Uterus (tissue), 4 donors: ENCODE results near the gene NECAB2. TPM values are rescaled to one million over a fixed set of nuclear protein-coding genes. Genes with fewer than 3 reads are reported as not detected.

Experiments
- DNase-seq, 2 donors: peaks; one replicate each; pipeline ENCODE4 v3.0.0-alpha.2; 2019 to 2020
- H3K27ac ChIP-seq, 2 donors: fragments of 200-600 bp; sonication (generic); 1 replicate in 1 of 2; 2 replicates in 1 of 2; pipeline ENCODE4 v1.5.1; 2016 to 2018
- H3K27me3 ChIP-seq, 2 donors: fragments of 200-600 bp; sonication (generic); one replicate each; pipeline ENCODE4 v1.5.1; 2018 to 2019; ENCODE audit warnings: control low read depth in 1 of 2
- H3K36me3 ChIP-seq, 2 donors: fragments of 200-600 bp; sonication (generic); one replicate each; pipeline ENCODE4 v1.5.1; 2019; ENCODE audit warnings: control low read depth in 1 of 2
- H3K4me1 ChIP-seq, 2 donors: fragments of 200-600 bp; sonication (generic); one replicate each; pipeline ENCODE4 v1.5.1; 2018 to 2019; ENCODE audit warnings: control low read depth in 1 of 2
- H3K4me3 ChIP-seq, 2 donors: fragments of 200-600 bp; sonication (generic); 1 replicate in 1 of 2; 2 replicates in 1 of 2; pipeline ENCODE4 v1.5.1; 2018 to 2019; ENCODE audit warnings: mild to moderate bottlenecking in 1 of 2
- H3K9me3 ChIP-seq, 2 donors: fragments of 200-600 bp; sonication (generic); one replicate each; pipeline ENCODE4 v1.5.1; 2019; ENCODE audit warnings: control low read depth in 1 of 2
- POLR2A ChIP-seq, 2 donors: fragments of 450-650 bp; IDR thresholded peaks; one replicate each; pipeline ENCODE4 v1.6.1; 2016; ENCODE audit warnings: antibody characterized with exemption in 2 of 2, mild to moderate bottlenecking in 1 of 2, moderate library complexity in 1 of 2
- intact Hi-C: fragments of 100-400 bp; cut with DNase I; formaldehyde crosslinking; loops from one replicate; pipeline ENCODE4 v1.15.1; 2023; ENCODE audit warnings: low total_unique reads
- total RNA-seq, 4 donors: library from RNA; depleted of rRNA in 3 of 4; stranded (reverse); fragments of >200 nt in 3 of 4; gene quantifications; one replicate each; pipeline versions ENCODE4 v1.1.0 to v1.2.4, GENCODE V29; 2014 to 2023
- TF ChIP-seq, protein P1 (sequence below), 4 experiments: fragments of 200-600 bp in 2 of 4; fragments of 450-650 bp in 2 of 4; sonication (generic) in 2 of 4; IDR thresholded peaks; one replicate each; pipeline ENCODE4 v1.5.1; 2016 to 2019; ENCODE audit warnings: antibody characterized with exemption in 4 of 4, mild to moderate bottlenecking in 2 of 4, moderate library complexity in 1 of 4
- donor health status: DM: yes; HTN: yes; CAD: no.

Gene NECAB2
- total RNA-seq, 4 donors from 2014 or later = 1.1 to 1.4 TPM; not detected in 2

DNA sequence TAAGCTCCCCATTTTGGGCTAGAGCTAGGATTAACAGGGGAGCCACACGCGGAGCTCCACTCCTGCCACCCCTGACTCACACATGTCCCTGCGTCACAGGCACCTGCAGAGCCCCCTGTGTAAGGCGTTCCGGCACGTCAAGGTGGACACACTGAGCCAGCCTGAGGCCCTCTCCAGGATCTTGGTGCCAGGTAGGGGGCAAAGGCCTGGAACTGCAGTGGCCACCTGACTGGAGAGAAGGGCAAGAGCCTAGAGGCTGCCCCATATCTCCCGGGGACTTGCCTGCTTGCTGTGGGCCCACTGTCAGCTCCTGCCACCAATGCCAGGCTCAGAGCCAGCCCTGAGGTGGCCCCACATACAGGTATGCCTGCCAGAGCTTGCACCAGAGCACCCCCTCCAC, 33.7 kb downstream of the NECAB2 start:
- H3K27me3 ChIP-seq = no peaks in the 10 kb centered on the region
- no peak for DNase-seq
- no peaks in the 10 kb centered on the region for H3K36me3 ChIP-seq
- TF ChIP-seq, protein P1, sequence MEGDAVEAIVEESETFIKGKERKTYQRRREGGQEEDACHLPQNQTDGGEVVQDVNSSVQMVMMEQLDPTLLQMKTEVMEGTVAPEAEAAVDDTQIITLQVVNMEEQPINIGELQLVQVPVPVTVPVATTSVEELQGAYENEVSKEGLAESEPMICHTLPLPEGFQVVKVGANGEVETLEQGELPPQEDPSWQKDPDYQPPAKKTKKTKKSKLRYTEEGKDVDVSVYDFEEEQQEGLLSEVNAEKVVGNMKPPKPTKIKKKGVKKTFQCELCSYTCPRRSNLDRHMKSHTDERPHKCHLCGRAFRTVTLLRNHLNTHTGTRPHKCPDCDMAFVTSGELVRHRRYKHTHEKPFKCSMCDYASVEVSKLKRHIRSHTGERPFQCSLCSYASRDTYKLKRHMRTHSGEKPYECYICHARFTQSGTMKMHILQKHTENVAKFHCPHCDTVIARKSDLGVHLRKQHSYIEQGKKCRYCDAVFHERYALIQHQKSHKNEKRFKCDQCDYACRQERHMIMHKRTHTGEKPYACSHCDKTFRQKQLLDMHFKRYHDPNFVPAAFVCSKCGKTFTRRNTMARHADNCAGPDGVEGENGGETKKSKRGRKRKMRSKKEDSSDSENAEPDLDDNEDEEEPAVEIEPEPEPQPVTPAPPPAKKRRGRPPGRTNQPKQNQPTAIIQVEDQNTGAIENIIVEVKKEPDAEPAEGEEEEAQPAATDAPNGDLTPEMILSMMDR (IDR thresholded peaks at IDR 0.05) = no peak
- no peak for TF ChIP-seq POLR2A (IDR thresholded peaks at IDR 0.05)
- H3K9me3 ChIP-seq = no peaks in the 10 kb centered on the region
- intact Hi-C loops = no loop called here
- H3K4me3 ChIP-seq = no peak overlapping the region
- H3K27ac ChIP-seq = no peak overlapping the region
- H3K4me1 ChIP-seq = no peaks in the 10 kb centered on the region

DNA sequence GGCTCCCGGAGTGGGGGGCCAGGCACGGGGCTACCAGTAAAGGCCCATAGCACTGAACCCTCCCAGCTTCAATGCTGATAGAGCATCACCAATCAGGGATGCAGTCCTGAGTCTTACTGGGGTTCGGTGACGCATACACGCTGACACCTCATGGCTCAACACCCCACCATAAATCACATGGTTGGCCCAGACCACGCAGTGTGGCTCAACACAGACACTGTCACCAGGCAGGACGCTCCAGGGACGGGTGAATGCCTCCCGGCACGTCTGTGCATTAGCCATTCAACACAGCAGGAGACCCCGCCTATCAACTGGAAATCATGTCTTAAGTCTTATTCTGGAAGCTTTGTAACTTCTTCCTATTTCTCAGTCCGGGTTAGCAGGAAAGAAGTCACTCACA, 35.0 kb downstream of the NECAB2 start:
- Histone ChIP-seq H3K27ac (no peak overlapping the region), H3K4me1 (no peaks in the 10 kb centered on the region), H3K9me3 (no peaks in the 10 kb centered on the region), H3K4me3 (no peak overlapping the region), H3K36me3 (no peaks in the 10 kb centered on the region), H3K27me3 (no peaks in the 10 kb centered on the region)
- no peak for DNase-seq
- intact Hi-C loops = no loop called here
- TF ChIP-seq, protein P1 (IDR thresholded peaks at IDR 0.05) = no peak
- TF ChIP-seq POLR2A (IDR thresholded peaks at IDR 0.05) = no peak

DNA sequence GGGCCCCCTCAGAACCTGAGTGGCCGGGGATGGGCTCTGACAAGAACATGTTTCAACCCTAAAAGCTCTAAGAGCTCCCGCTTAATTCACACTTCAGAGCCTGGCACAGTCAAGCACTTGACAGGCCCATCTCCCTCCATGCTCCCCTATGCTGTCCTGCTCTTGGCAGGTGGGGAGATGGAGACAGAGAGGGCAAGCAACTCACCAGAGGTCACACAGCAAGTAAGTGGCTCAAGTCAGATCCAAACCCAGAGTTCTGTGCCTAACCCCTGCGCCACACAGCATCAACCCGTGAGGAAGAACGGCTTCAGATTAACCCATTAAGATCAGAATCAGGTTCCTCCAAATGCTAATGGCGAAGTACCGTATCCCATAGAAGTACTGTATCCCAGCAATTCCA, 36.4 kb downstream of the NECAB2 start:
- Histone ChIP-seq H3K4me1 (no peaks in the 10 kb centered on the region), H3K36me3 (no peaks in the 10 kb centered on the region), H3K9me3 (no peaks in the 10 kb centered on the region), H3K27ac (no peak overlapping the region), H3K27me3 (no peaks in the 10 kb centered on the region), H3K4me3 (no peak overlapping the region)
- intact Hi-C loops = no loop called here
- no peak for TF ChIP-seq POLR2A (IDR thresholded peaks at IDR 0.05)
- TF ChIP-seq, protein P1 (IDR thresholded peaks at IDR 0.05) = no peak
- DNase-seq = no peak

DNA sequence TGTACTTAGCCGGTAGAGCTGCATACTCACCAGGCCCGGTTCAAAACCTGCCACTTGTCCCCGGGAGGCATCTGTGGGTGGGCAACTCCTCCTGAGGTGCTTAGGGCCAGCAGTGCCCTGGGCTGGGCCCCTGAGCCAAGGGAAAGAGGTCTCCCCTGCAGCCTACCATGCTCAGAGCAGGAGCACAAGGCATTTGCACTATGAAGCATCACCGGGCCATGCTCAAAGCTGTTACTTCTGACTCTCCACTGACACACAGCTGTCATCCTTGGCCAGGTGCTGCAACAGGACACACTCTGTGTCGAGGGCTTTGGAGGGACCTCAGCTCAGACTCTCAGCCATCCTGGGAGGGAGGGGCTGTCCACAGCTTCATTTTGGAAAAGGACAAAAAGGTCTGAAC, 37.3 kb downstream of the NECAB2 start:
- no peaks in the 10 kb centered on the region for H3K9me3 ChIP-seq
- no peaks in the 10 kb centered on the region for H3K4me1 ChIP-seq
- H3K27me3 ChIP-seq = no peaks in the 10 kb centered on the region
- DNase-seq = no peak
- H3K27ac ChIP-seq = no peak overlapping the region
- intact Hi-C loops = no loop called here
- no peak overlapping the region for H3K4me3 ChIP-seq
- H3K36me3 ChIP-seq = no peaks in the 10 kb centered on the region
- TF ChIP-seq, protein P1 (IDR thresholded peaks at IDR 0.05) = no peak
- no peak for TF ChIP-seq POLR2A (IDR thresholded peaks at IDR 0.05)

DNA sequence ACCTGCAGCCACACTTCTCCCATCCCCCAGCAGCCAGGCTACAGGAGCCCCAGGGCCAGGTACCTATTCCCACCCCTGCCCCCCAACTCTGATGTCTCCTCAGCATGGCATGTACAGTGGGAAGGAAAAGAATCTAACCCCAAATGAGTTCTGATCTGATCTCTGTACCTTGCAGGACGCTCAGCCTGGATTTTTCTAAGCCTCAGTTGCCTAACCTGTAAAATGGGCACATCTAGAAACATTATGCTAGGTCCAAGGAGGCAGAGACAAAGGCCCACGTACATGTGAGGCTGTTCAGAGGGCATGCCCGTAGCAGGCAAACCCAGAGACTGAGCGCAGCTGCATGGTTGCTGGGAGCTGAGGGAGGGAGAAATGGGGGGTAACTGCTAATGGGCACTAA, 39.5 kb downstream of the NECAB2 start:
- Histone ChIP-seq H3K4me3 (no peak overlapping the region), H3K27me3 (no peaks in the 10 kb centered on the region), H3K36me3 (no peaks in the 10 kb centered on the region), H3K27ac (no peak overlapping the region), H3K9me3 (no peaks in the 10 kb centered on the region), H3K4me1 (no peaks in the 10 kb centered on the region)
- no peak for DNase-seq
- intact Hi-C loops = no loop called here
- TF ChIP-seq, protein P1 (IDR thresholded peaks at IDR 0.05) = no peak
- TF ChIP-seq POLR2A (IDR thresholded peaks at IDR 0.05) = no peak
